Measurements from ENCODE around the gene NPAS4. TPM values are rescaled to one million over a fixed set of nuclear protein-coding genes. Genes with fewer than 3 reads are reported as not detected.
A peak's percentile ranks its signal among the peaks of the same experiment; 100 is the strongest.
"Not testable (repeated sequence)": the region's sequence is repeated elsewhere in the genome, so short reads cannot be mapped to it uniquely, and the experiment has no call there.

NPAS4 gene
- not detected for total RNA-seq

- H3K4me1 Mint-ChIP-seq (ENCODE audit: low read depth) = peaks cover 32% of the 10 kb centered on the region
- no peak for DNase-seq
- H3K27ac Mint-ChIP-seq = no peak within 1 kb of the TSS
- no peaks in the 10 kb centered on the region for H3K36me3 Mint-ChIP-seq (ENCODE audit: low read depth)
- no peak within 1 kb of the TSS for H3K4me3 Mint-ChIP-seq
- H3K9me3 Mint-ChIP-seq = no peaks in the 10 kb centered on the region
- H3K27me3 Mint-ChIP-seq (ENCODE audit: low read depth) = peaks cover 37% of the 10 kb centered on the region
- CTCF ChIA-PET = interaction anchor here (0.6 to 2.5 kb wide), 9 partner anchors 10 to 257 kb away, joined by 3 to 11 read pairs (median 5); partner anchors contain the start of genes DPP3, MRPL11, RBM4B and YIF1A
- intact Hi-C loops (cut with micrococcal nuclease) = loop anchor here (1.0 kb wide), 2 partner anchors 13 to 132 kb away; partner anchors contain the start of gene YIF1A
Measured at GRCh38 chr11:66420671-66421476, at the start of gene NPAS4. TSS of gene NPAS4 (plus strand) at chr11:66421035. CDS start at chr11:66421180, 145 bp downstream.

DNA sequence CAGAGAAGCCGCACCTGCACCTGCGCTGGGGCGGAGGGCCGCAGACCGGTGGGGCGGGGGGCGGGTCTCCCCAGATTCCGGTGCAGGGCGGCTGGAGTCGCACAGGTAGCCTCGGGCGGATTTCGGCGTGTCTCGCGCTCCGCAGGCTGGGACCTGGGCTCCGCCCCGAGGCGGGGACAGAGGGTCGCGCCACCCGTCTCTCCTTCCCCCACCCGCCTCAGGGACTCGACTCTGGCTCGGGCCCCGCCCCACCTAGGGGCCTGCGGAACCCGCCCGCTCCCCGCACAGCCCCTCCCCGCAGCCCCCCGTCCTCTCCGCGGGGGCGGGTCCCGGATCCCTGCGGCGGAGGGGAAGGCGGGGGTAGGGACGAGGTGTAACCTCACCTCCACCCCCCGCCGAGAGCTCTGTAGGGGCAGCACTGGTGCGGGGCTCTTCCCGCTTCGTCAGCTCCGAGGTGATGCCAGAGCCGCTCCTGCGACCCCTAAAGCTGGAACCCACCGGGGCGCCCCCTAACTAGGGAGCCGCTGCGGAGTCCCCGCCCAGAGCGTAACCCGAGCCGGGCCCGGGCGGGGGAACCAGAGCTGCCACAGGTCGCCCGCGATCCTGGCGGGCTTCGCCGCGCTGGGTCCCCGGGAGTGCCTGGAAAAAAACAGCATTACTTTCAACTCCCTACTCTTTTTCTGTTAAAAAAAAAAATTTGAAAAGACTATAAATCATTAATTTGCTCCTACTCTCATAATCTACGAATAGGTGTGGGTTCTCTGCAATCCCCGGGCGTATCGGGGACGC is 49.0 kb upstream of the NPAS4 start, which contains the start of gene SLC29A2:
Gene SLC29A2, minus strand, starts transcription at position 134 of the 789 bp plus-strand sequence. CDS start 169 bp downstream, outside the sequence.
- H3K36me3 Mint-ChIP-seq (ENCODE audit: low read depth) = peaks cover 8% of the 10 kb centered on the region
- DNase-seq = peak; percentile 80
- no peaks in the 10 kb centered on the region for H3K27me3 Mint-ChIP-seq (ENCODE audit: low read depth)
- H3K4me3 Mint-ChIP-seq = peak within 1 kb of the TSS; percentile 83
- intact Hi-C loops (cut with micrococcal nuclease) = loop anchor here (1.0 to 2.0 kb wide), 4 partner anchors 15 to 60 kb away; partner anchors contain the start of gene BRMS1
- H3K27ac Mint-ChIP-seq = peak within 1 kb of the TSS; percentile 90
- peaks cover 15% of the 10 kb centered on the region for H3K4me1 Mint-ChIP-seq (ENCODE audit: low read depth)
- CTCF ChIA-PET = interaction anchor here (0.7 to 3.5 kb wide), 7 partner anchors 10 to 61 kb away, joined by 3 to 20 read pairs (median 3); partner anchors contain the start of gene B4GAT1
- no peaks in the 10 kb centered on the region for H3K9me3 Mint-ChIP-seq

GRCh38 chr11:66373265-66373664 is 47.6 kb upstream of the NPAS4 start:
- no peaks in the 10 kb centered on the region for H3K9me3 Mint-ChIP-seq
- intact Hi-C loops (cut with micrococcal nuclease) = loop anchor here (2.0 kb wide), 1 partner anchor 14 kb away; no protein-coding TSS in a partner anchor
- no peak for DNase-seq
- CTCF ChIA-PET = interaction anchor here (1.2 kb wide), 1 partner anchor 13 kb away, joined by 4 read pairs; no protein-coding TSS in a partner anchor
- no peak overlapping the region for H3K27ac Mint-ChIP-seq
- peaks cover 5% of the 10 kb centered on the region for H3K36me3 Mint-ChIP-seq (ENCODE audit: low read depth)
- no peaks in the 10 kb centered on the region for H3K27me3 Mint-ChIP-seq (ENCODE audit: low read depth)
- H3K4me3 Mint-ChIP-seq = no peak overlapping the region
- H3K4me1 Mint-ChIP-seq (ENCODE audit: low read depth) = peaks cover 15% of the 10 kb centered on the region

DNA sequence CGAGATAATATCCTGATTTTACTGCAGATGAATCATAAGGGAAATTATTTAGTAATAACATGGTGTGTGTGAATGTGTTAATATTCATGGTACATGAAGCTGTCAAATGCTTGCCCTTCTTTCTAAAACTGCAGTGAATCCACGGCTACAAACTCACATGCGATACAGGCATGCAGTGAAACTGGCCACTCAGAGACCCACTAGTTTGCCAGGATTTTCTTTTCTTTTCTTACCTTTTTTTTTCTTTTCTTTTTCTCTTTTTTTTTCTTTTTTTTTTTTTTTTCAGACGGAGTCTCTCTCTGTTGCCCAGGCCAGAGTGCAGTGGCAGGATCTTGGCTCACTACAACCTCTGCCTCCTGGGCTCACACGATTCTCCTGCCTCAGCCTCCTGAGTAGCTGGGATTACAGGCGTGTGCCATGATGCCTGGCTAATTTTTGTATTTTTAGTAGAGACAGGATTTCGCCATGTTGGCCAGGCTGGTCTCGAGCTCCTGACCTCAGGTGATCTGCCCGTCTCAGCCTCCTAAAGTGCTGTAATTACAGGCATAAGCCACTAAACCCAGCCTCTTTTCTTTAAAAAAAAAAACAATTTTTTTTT is 47.0 kb upstream of the NPAS4 start:
- H3K4me1 Mint-ChIP-seq (ENCODE audit: low read depth) = peaks cover 15% of the 10 kb centered on the region
- intact Hi-C loops (cut with micrococcal nuclease) = loop anchor here (2.0 kb wide), 1 partner anchor 13 kb away; no protein-coding TSS in a partner anchor
- not testable (repeated sequence) for H3K9me3 Mint-ChIP-seq; H3K4me3 Mint-ChIP-seq; H3K27me3 Mint-ChIP-seq (ENCODE audit: low read depth); H3K36me3 Mint-ChIP-seq (ENCODE audit: low read depth); DNase-seq; H3K27ac Mint-ChIP-seq
- CTCF ChIA-PET = interaction anchor here (1.2 kb wide), 2 partner anchors 12 to 15 kb away, joined by 4 read pairs; no protein-coding TSS in a partner anchor

DNA sequence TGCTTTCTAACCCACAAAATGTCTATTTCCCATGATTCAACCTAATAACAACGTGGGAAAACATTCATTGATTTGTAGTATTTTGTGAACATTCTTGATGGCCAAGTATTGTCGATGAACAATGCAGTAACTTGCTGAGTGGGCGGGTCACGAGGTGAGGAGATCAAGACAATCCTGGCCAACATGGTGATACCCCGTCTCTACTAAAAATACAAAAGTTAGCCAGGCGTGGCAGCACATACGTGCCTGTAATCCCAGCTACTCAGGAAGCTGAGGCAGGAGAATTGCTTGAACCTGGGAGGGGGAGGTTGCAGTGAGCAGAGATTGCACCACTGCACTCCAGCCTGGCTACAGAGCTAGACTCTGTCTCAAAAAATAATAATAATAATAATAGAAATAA is 40.6 kb upstream of the NPAS4 start:
- intact Hi-C loops (cut with micrococcal nuclease); H3K9me3 Mint-ChIP-seq; H3K4me3 Mint-ChIP-seq; H3K27ac Mint-ChIP-seq; H3K4me1 Mint-ChIP-seq (ENCODE audit: low read depth); H3K27me3 Mint-ChIP-seq (ENCODE audit: low read depth); H3K36me3 Mint-ChIP-seq (ENCODE audit: low read depth): not testable (repeated sequence)
- CTCF ChIA-PET = interaction anchor here (0.9 to 1.6 kb wide), 2 partner anchors 9 to 298 kb away, joined by 4 to 8 read pairs; no protein-coding TSS in a partner anchor
- peak; percentile 17 for DNase-seq

- H3K27me3 Mint-ChIP-seq (ENCODE audit: low read depth); H3K36me3 Mint-ChIP-seq (ENCODE audit: low read depth); H3K4me3 Mint-ChIP-seq; H3K4me1 Mint-ChIP-seq (ENCODE audit: low read depth); intact Hi-C loops (cut with micrococcal nuclease); H3K9me3 Mint-ChIP-seq; DNase-seq; H3K27ac Mint-ChIP-seq: not testable (repeated sequence)
- CTCF ChIA-PET = interaction anchor here (0.6 to 2.5 kb wide), 5 partner anchors 21 to 293 kb away, joined by 3 to 9 read pairs (median 4); partner anchors contain the start of gene RBM4B
Measured at GRCh38 chr11:66384316-66384715, 36.5 kb upstream of the NPAS4 start.

- H3K27ac Mint-ChIP-seq = no peak overlapping the region
- no peaks in the 10 kb centered on the region for H3K36me3 Mint-ChIP-seq (ENCODE audit: low read depth)
- H3K27me3 Mint-ChIP-seq (ENCODE audit: low read depth) = no peaks in the 10 kb centered on the region
- peak; percentile 93 for DNase-seq
- H3K4me3 Mint-ChIP-seq = peak overlapping the region; percentile 17
- intact Hi-C loops (cut with micrococcal nuclease) = loop anchor here (1.0 to 5.0 kb wide), 3 partner anchors 14 to 58 kb away; partner anchors contain the start of genes B4GAT1 and BRMS1
- H3K4me1 Mint-ChIP-seq (ENCODE audit: low read depth) = peaks cover 6% of the 10 kb centered on the region
- CTCF ChIA-PET = interaction anchor here (0.5 to 7.1 kb wide), 36 partner anchors 9 to 830 kb away, joined by 3 to 85 read pairs (median 4); partner anchors contain the start of genes B4GAT1, BRMS1, MRPL11 and RBM4B
- H3K9me3 Mint-ChIP-seq = no peaks in the 10 kb centered on the region
Measured at GRCh38 chr11:66386171-66387069, 34.4 kb upstream of the NPAS4 start.

- intact Hi-C loops (cut with micrococcal nuclease) = loop anchor here (1.0 to 5.0 kb wide), 3 partner anchors 26 to 77 kb away; partner anchors contain the start of genes B4GAT1 and BRMS1
- H3K4me1 Mint-ChIP-seq (ENCODE audit: low read depth) = peaks cover 6% of the 10 kb centered on the region
- CTCF ChIA-PET = interaction anchor here (0.6 to 7.1 kb wide), 24 partner anchors 9 to 289 kb away, joined by 3 to 85 read pairs (median 4); partner anchors contain the start of genes BRMS1, CD248 and RBM4B
- no peak overlapping the region for H3K27ac Mint-ChIP-seq
- no peaks in the 10 kb centered on the region for H3K9me3 Mint-ChIP-seq
- H3K4me3 Mint-ChIP-seq = no peak overlapping the region
- H3K36me3 Mint-ChIP-seq (ENCODE audit: low read depth) = no peaks in the 10 kb centered on the region
- H3K27me3 Mint-ChIP-seq (ENCODE audit: low read depth) = peaks cover 3% of the 10 kb centered on the region
- DNase-seq = peak; percentile 89
Measured at GRCh38 chr11:66388780-66389386, 32.0 kb upstream of the NPAS4 start.

- no peak overlapping the region for H3K4me3 Mint-ChIP-seq
- H3K4me1 Mint-ChIP-seq (ENCODE audit: low read depth) = peaks cover 2% of the 10 kb centered on the region
- no peaks in the 10 kb centered on the region for H3K9me3 Mint-ChIP-seq
- intact Hi-C loops (cut with micrococcal nuclease) = no loop called here
- no peak for DNase-seq
- no peak overlapping the region for H3K27ac Mint-ChIP-seq
- peaks cover 8% of the 10 kb centered on the region for H3K27me3 Mint-ChIP-seq (ENCODE audit: low read depth)
- no peaks in the 10 kb centered on the region for H3K36me3 Mint-ChIP-seq (ENCODE audit: low read depth)
- CTCF ChIA-PET = interaction anchor here (0.6 to 7.1 kb wide), 3 partner anchors 11 to 80 kb away, joined by 3 to 85 read pairs (median 3); no protein-coding TSS in a partner anchor
Measured at GRCh38 chr11:66391322-66391721, 29.5 kb upstream of the NPAS4 start.

DNA sequence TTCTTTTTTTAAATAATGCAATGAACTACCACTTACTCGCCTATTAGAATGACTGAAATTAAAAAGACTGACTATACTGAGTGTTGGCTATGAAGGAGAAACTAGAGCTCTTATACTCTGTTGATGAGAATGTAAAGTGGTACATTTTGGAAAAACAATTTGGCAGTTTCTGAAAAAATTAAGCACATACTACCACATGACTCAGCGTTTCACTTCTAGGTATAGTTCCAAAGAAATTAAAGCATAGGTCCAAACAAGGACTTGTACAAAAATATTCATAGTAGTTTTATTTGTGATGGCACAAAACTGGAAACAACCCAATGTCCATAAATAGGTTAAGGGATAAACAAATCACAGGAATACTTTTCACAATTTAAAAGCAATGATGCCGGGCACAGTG is 26.9 kb upstream of the NPAS4 start:
- intact Hi-C loops (cut with micrococcal nuclease) = no loop called here
- Mint-ChIP-seq H3K4me1 (ENCODE audit: low read depth) (no peaks in the 10 kb centered on the region), H3K27me3 (ENCODE audit: low read depth) (peaks cover 8% of the 10 kb centered on the region), H3K27ac (no peak overlapping the region), H3K36me3 (ENCODE audit: low read depth) (no peaks in the 10 kb centered on the region), H3K9me3 (no peaks in the 10 kb centered on the region), H3K4me3 (no peak overlapping the region)
- CTCF ChIA-PET = interaction anchor here (0.8 kb wide), 1 partner anchor 83 kb away, joined by 5 read pairs; no protein-coding TSS in a partner anchor
- no peak for DNase-seq
